ENCODE data around the gene LRP2BP. TPM values are rescaled to one million over a fixed set of nuclear protein-coding genes. Genes with fewer than 3 reads are reported as not detected.
"Not testable (repeated sequence)": the region's sequence is repeated elsewhere in the genome, so short reads cannot be mapped to it uniquely, and the experiment has no call there.

The LRP2BP gene
- total RNA-seq, 3 donors from 2014 or later: 0.96 to 2.3 (median 1.6) TPM

GRCh38 chr4:185371702-185372101 lies 24.0 kb downstream of the LRP2BP start:
- H3K4me1 ChIP-seq: no peaks in the 10 kb centered on the region
- DNase-seq (ENCODE audit: low spot score in 2 of 2): no peak
- H3K27ac ChIP-seq: no peak overlapping the region
- no peak for TF ChIP-seq POLR2A (IDR thresholded peaks at IDR 0.05)
- no peak for TF ChIP-seq POLR2AphosphoS5 (IDR thresholded peaks at IDR 0.05)
- TF ChIP-seq, protein P1, sequence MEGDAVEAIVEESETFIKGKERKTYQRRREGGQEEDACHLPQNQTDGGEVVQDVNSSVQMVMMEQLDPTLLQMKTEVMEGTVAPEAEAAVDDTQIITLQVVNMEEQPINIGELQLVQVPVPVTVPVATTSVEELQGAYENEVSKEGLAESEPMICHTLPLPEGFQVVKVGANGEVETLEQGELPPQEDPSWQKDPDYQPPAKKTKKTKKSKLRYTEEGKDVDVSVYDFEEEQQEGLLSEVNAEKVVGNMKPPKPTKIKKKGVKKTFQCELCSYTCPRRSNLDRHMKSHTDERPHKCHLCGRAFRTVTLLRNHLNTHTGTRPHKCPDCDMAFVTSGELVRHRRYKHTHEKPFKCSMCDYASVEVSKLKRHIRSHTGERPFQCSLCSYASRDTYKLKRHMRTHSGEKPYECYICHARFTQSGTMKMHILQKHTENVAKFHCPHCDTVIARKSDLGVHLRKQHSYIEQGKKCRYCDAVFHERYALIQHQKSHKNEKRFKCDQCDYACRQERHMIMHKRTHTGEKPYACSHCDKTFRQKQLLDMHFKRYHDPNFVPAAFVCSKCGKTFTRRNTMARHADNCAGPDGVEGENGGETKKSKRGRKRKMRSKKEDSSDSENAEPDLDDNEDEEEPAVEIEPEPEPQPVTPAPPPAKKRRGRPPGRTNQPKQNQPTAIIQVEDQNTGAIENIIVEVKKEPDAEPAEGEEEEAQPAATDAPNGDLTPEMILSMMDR (IDR thresholded peaks at IDR 0.05): no peak
- H3K36me3 ChIP-seq: no peaks in the 10 kb centered on the region
- no peaks in the 10 kb centered on the region for H3K27me3 ChIP-seq
- no peaks in the 10 kb centered on the region for H3K9me3 ChIP-seq
- intact Hi-C loops (cut with DNase I; ENCODE audit: low total_unique reads): no loop called here
- no peak overlapping the region for H3K4me3 ChIP-seq

DNA sequence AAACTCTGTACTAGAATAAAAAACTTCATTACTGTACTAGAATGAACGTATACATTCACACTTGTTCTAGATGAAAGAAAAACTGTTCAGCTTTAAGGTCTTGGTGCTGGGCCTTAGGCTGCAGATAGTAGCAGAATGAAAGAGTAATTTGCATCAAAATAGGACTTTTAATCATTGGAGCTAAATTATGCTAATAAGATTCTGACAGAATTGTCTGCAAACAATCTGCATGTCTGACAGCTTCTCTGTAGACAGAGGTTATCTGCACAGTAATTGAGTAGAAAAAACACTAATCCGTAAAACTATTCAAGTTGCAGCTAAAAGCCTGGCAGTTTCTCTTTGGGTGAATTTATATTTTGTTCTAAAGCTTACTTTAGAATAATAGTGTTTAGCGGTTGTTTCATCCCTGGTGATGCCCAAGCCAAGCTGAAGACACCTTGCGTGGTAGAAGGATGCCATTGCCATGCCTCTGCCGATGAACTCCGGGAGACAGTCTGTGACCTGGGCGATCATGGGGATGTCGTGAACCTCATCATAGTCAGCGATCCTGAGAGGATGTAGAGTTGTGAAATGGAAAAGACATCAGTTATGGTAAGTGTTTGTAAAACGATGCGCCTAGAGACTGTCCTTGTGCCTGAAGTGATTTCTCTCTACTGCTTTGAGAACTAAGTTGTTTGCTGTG lies 25.3 kb downstream of the LRP2BP start:
- H3K36me3 ChIP-seq: no peaks in the 10 kb centered on the region
- no peak overlapping the region for H3K27ac ChIP-seq
- intact Hi-C loops (cut with DNase I; ENCODE audit: low total_unique reads): no loop called here
- no peak for DNase-seq (ENCODE audit: low spot score in 2 of 2)
- H3K9me3 ChIP-seq: no peaks in the 10 kb centered on the region
- TF ChIP-seq POLR2AphosphoS5 (IDR thresholded peaks at IDR 0.05) (no peak), POLR2A (IDR thresholded peaks at IDR 0.05) (no peak)
- TF ChIP-seq, protein P1 (IDR thresholded peaks at IDR 0.05): no peak
- no peaks in the 10 kb centered on the region for H3K4me1 ChIP-seq
- H3K27me3 ChIP-seq: no peaks in the 10 kb centered on the region
- no peak overlapping the region for H3K4me3 ChIP-seq

DNA sequence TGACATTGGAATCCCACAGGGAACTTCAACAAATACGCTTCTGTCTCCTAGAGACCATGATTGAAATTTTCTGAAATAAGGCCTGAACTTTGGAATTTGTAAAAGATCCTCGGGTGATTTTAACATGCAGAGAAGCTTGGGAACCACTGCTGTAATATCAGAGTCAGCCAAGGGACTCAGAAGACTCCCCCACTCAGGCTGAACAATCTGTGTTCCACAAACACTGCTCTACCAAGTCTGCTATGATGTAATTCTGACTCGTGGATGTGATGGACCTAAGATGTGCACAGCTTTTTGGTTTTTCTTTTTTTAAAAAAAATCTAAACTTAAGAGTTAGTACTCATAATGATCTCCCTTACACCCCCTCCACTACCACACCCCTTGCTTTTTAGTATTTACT lies 26.0 kb downstream of the LRP2BP start:
- H3K9me3 ChIP-seq: no peaks in the 10 kb centered on the region
- H3K36me3 ChIP-seq: no peaks in the 10 kb centered on the region
- H3K27me3 ChIP-seq: no peaks in the 10 kb centered on the region
- no peak overlapping the region for H3K27ac ChIP-seq
- no peak for DNase-seq (ENCODE audit: low spot score in 2 of 2)
- intact Hi-C loops (cut with DNase I; ENCODE audit: low total_unique reads): no loop called here
- no peak overlapping the region for H3K4me3 ChIP-seq
- no peaks in the 10 kb centered on the region for H3K4me1 ChIP-seq
- TF ChIP-seq, protein P1 (IDR thresholded peaks at IDR 0.05): no peak
- no peak for TF ChIP-seq POLR2AphosphoS5 (IDR thresholded peaks at IDR 0.05)
- TF ChIP-seq POLR2A (IDR thresholded peaks at IDR 0.05): no peak

GRCh38 chr4:185364886-185365285 lies 30.8 kb downstream of the LRP2BP start:
- H3K27ac ChIP-seq: no peak overlapping the region

GRCh38 chr4:185363251-185363650 lies 32.5 kb downstream of the LRP2BP start:
- Histone ChIP-seq H3K27me3 (no peaks in the 10 kb centered on the region), H3K4me3 (no peak overlapping the region), H3K36me3 (no peaks in the 10 kb centered on the region), H3K4me1 (no peaks in the 10 kb centered on the region), H3K27ac (no peak overlapping the region), H3K9me3 (no peaks in the 10 kb centered on the region)
- no peak for DNase-seq (ENCODE audit: low spot score in 2 of 2)
- intact Hi-C loops (cut with DNase I; ENCODE audit: low total_unique reads): no loop called here
- TF ChIP-seq POLR2A (IDR thresholded peaks at IDR 0.05): no peak
- TF ChIP-seq POLR2AphosphoS5 (IDR thresholded peaks at IDR 0.05): no peak
- TF ChIP-seq, protein P1 (IDR thresholded peaks at IDR 0.05): no peak

More at GRCh38 chr4:185364886-185365285, 30.8 kb downstream of the LRP2BP start:
- Histone ChIP-seq H3K4me3 (no peak overlapping the region), H3K36me3 (no peaks in the 10 kb centered on the region), H3K9me3 (no peaks in the 10 kb centered on the region), H3K4me1 (no peaks in the 10 kb centered on the region), H3K27me3 (no peaks in the 10 kb centered on the region)
- intact Hi-C loops (cut with DNase I; ENCODE audit: low total_unique reads): no loop called here
- TF ChIP-seq, protein P1 (IDR thresholded peaks at IDR 0.05): no peak
- TF ChIP-seq POLR2A (IDR thresholded peaks at IDR 0.05) (no peak), POLR2AphosphoS5 (IDR thresholded peaks at IDR 0.05) (no peak)
- no peak for DNase-seq (ENCODE audit: low spot score in 2 of 2)

- DNase-seq (ENCODE audit: low spot score in 2 of 2); H3K9me3 ChIP-seq; H3K27ac ChIP-seq; H3K4me3 ChIP-seq; intact Hi-C loops (cut with DNase I; ENCODE audit: low total_unique reads); H3K27me3 ChIP-seq; H3K36me3 ChIP-seq; H3K4me1 ChIP-seq: not testable (repeated sequence)
Observed at GRCh38 chr4:185362570-185362969, 33.2 kb downstream of the LRP2BP start.

All from breast epithelium (tissue), 4 donors.